ENCODE measurements around the gene TAS2R60. TPM values are rescaled to one million over a fixed set of nuclear protein-coding genes. Genes with fewer than 3 reads are reported as not detected.
"Not testable (repeated sequence)": the region's sequence is repeated elsewhere in the genome, so short reads cannot be mapped to it uniquely, and the experiment has no call there.

Gene TAS2R60
- total RNA-seq, 1 donor: not detected

- Histone ChIP-seq H3K4me1 (ENCODE audit: insufficient read depth, low read length) (peaks cover 20% of the 10 kb centered on the region), H3K27me3 (ENCODE audit: insufficient read depth, low read length) (no peaks in the 10 kb centered on the region), H2AFZ (ENCODE audit: low read length) (no peak overlapping the region), H3K79me2 (ENCODE audit: insufficient read depth, low read length) (no peaks in the 10 kb centered on the region), H3K4me2 (ENCODE audit: insufficient read depth, low read length) (no peak overlapping the region), H3K9me3 (ENCODE audit: low read depth, low read length) (no peaks in the 10 kb centered on the region), H3K27ac (ENCODE audit: low read depth, low read length) (no peak overlapping the region), H3K36me3 (ENCODE audit: insufficient read depth, low read length) (no peaks in the 10 kb centered on the region), H4K20me1 (ENCODE audit: insufficient read depth, low read length) (no peaks in the 10 kb centered on the region), H3K4me3 (ENCODE audit: insufficient read depth, low read length) (no peak overlapping the region)
- no peak for TF ChIP-seq CTCF (IDR thresholded peaks at IDR 0.05; ENCODE audit: extremely low read depth, low read depth, low read length)
- DNase-seq (ENCODE audit: insufficient read length, low spot score, missing footprints): no peak
Measured at GRCh38 chr7:143418681-143419458, 24.4 kb upstream of the TAS2R60 start.

GRCh38 chr7:143419880-143420279 lies 23.4 kb upstream of the TAS2R60 start:
- Histone ChIP-seq H3K27me3 (ENCODE audit: insufficient read depth, low read length) (no peaks in the 10 kb centered on the region), H4K20me1 (ENCODE audit: insufficient read depth, low read length) (no peaks in the 10 kb centered on the region), H3K4me2 (ENCODE audit: insufficient read depth, low read length) (no peak overlapping the region), H3K36me3 (ENCODE audit: insufficient read depth, low read length) (no peaks in the 10 kb centered on the region), H2AFZ (ENCODE audit: low read length) (no peak overlapping the region), H3K27ac (ENCODE audit: low read depth, low read length) (no peak overlapping the region), H3K4me3 (ENCODE audit: insufficient read depth, low read length) (no peak overlapping the region), H3K79me2 (ENCODE audit: insufficient read depth, low read length) (no peaks in the 10 kb centered on the region), H3K4me1 (ENCODE audit: insufficient read depth, low read length) (peaks cover 15% of the 10 kb centered on the region), H3K9me3 (ENCODE audit: low read depth, low read length) (no peaks in the 10 kb centered on the region)
- no peak for TF ChIP-seq CTCF (IDR thresholded peaks at IDR 0.05; ENCODE audit: extremely low read depth, low read depth, low read length)
- DNase-seq (ENCODE audit: insufficient read length, low spot score, missing footprints): no peak

GRCh38 chr7:143420624-143421023 lies 22.6 kb upstream of the TAS2R60 start:
- not testable (repeated sequence) for DNase-seq (ENCODE audit: insufficient read length, low spot score, missing footprints); H3K27me3 ChIP-seq (ENCODE audit: insufficient read depth, low read length); H3K27ac ChIP-seq (ENCODE audit: low read depth, low read length); H3K79me2 ChIP-seq (ENCODE audit: insufficient read depth, low read length); H3K4me3 ChIP-seq (ENCODE audit: insufficient read depth, low read length); H3K4me2 ChIP-seq (ENCODE audit: insufficient read depth, low read length); H2AFZ ChIP-seq (ENCODE audit: low read length); H3K9me3 ChIP-seq (ENCODE audit: low read depth, low read length); H3K4me1 ChIP-seq (ENCODE audit: insufficient read depth, low read length); H4K20me1 ChIP-seq (ENCODE audit: insufficient read depth, low read length); H3K36me3 ChIP-seq (ENCODE audit: insufficient read depth, low read length)

- no peaks in the 10 kb centered on the region for H3K4me1 ChIP-seq (ENCODE audit: insufficient read depth, low read length)
- H3K27me3 ChIP-seq (ENCODE audit: insufficient read depth, low read length): no peaks in the 10 kb centered on the region
- no peak overlapping the region for H3K27ac ChIP-seq (ENCODE audit: low read depth, low read length)
- no peaks in the 10 kb centered on the region for H4K20me1 ChIP-seq (ENCODE audit: insufficient read depth, low read length)
- DNase-seq (ENCODE audit: insufficient read length, low spot score, missing footprints): peak; percentile 56
- no peaks in the 10 kb centered on the region for H3K9me3 ChIP-seq (ENCODE audit: low read depth, low read length)
- H3K36me3 ChIP-seq (ENCODE audit: insufficient read depth, low read length): no peaks in the 10 kb centered on the region
- no peak overlapping the region for H2AFZ ChIP-seq (ENCODE audit: low read length)
- H3K79me2 ChIP-seq (ENCODE audit: insufficient read depth, low read length): no peaks in the 10 kb centered on the region
- H3K4me2 ChIP-seq (ENCODE audit: insufficient read depth, low read length): no peak overlapping the region
- H3K4me3 ChIP-seq (ENCODE audit: insufficient read depth, low read length): no peak overlapping the region
- TF ChIP-seq CTCF (IDR thresholded peaks at IDR 0.05; ENCODE audit: extremely low read depth, low read depth, low read length): no peak
Measured at GRCh38 chr7:143422033-143422432, 21.2 kb upstream of the TAS2R60 start.

GRCh38 chr7:143424476-143424875 lies 18.8 kb upstream of the TAS2R60 start:
- H3K9me3 ChIP-seq (ENCODE audit: low read depth, low read length); H3K27me3 ChIP-seq (ENCODE audit: insufficient read depth, low read length); H2AFZ ChIP-seq (ENCODE audit: low read length); H3K79me2 ChIP-seq (ENCODE audit: insufficient read depth, low read length); DNase-seq (ENCODE audit: insufficient read length, low spot score, missing footprints); H3K27ac ChIP-seq (ENCODE audit: low read depth, low read length); H3K4me3 ChIP-seq (ENCODE audit: insufficient read depth, low read length); H3K36me3 ChIP-seq (ENCODE audit: insufficient read depth, low read length); H3K4me2 ChIP-seq (ENCODE audit: insufficient read depth, low read length); H3K4me1 ChIP-seq (ENCODE audit: insufficient read depth, low read length); H4K20me1 ChIP-seq (ENCODE audit: insufficient read depth, low read length): not testable (repeated sequence)
